Measurements from ENCODE around the gene RTP2.
A peak's percentile ranks its signal among the peaks of the same experiment; 100 is the strongest.
"Not testable (repeated sequence)": the region's sequence is repeated elsewhere in the genome, so short reads cannot be mapped to it uniquely, and the experiment has no call there.

RTP2 gene

DNA sequence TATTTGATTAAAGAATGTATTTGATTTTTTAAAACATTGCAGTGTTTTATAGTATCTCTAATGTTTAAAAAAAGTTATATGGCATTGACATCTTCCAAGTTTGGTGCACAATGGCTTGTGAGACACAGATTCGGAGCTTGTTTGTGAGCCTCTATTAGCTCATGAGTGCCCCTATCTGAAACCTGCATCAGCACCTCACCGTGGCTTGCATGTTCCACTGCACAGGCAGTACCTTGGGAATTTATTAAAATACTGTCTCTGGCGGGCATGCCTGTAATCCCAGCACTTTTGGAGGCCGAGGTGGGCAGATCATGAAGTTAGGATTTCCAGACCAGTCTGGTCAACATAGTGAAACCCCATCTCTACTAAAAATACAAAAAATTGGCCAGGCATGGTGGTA, 6.8 kb upstream of the RTP2 start:
- no peak for DNase-seq

- no peak for DNase-seq
Measured at GRCh38 chr3:187708696-187709095, 6.3 kb upstream of the RTP2 start.

GRCh38 chr3:187706971-187707370, 4.6 kb upstream of the RTP2 start:
- no peak for DNase-seq

DNA sequence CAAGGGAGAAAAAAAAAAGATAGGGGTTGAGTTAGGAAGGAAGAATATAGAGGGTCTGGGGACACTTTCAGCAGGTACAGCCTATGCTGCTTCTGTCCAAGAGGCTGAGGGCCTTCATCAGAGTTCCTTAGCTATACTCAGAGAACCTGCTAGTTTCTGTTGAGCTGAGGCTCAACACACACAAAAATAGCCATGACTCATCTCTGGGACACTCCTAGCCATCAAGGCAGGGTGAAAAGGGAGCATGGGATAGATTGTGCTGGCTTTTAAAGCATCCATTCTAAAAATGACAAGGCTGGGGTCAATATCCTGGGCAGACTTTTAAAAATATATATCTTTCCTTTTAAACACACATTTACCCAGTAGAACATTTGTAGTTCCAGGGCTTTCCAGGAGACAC, 2.8 kb upstream of the RTP2 start:
- no peak for DNase-seq

DNA sequence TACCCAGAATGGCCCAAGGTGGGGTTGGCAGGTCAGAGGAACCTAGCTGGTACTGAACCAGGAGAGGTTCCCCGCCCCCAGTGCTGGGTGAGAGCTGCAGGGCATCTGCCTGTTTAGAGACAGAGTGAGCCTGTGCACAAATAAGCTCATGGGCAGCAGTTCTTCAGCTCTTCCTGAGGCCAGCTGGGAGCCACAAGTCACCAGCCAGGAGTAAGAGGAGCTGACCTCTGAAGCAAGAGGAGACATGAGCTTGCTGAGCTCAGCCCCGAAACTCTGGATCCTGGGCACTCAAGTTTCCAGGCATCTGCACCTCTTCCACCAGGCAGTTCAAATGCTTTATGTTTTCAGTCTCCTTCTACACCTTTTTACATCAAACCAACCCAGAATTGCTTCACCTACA, 2.1 kb downstream of the RTP2 start:
- no peak for DNase-seq

- DNase-seq: no peak
Measured at GRCh38 chr3:187698499-187699399, 3.6 kb downstream of the RTP2 start.

GRCh38 chr3:187696021-187696420, 6.3 kb downstream of the RTP2 start:
- DNase-seq: no peak

GRCh38 chr3:187695449-187695848, 6.9 kb downstream of the RTP2 start:
- DNase-seq: no peak

GRCh38 chr3:187694801-187695200, 7.6 kb downstream of the RTP2 start:
- DNase-seq: peak; percentile 50

GRCh38 chr3:187693431-187693830, 8.9 kb downstream of the RTP2 start:
- DNase-seq: no peak

GRCh38 chr3:187689984-187690383, 12.4 kb downstream of the RTP2 start:
- peak; percentile 43 for DNase-seq

DNA sequence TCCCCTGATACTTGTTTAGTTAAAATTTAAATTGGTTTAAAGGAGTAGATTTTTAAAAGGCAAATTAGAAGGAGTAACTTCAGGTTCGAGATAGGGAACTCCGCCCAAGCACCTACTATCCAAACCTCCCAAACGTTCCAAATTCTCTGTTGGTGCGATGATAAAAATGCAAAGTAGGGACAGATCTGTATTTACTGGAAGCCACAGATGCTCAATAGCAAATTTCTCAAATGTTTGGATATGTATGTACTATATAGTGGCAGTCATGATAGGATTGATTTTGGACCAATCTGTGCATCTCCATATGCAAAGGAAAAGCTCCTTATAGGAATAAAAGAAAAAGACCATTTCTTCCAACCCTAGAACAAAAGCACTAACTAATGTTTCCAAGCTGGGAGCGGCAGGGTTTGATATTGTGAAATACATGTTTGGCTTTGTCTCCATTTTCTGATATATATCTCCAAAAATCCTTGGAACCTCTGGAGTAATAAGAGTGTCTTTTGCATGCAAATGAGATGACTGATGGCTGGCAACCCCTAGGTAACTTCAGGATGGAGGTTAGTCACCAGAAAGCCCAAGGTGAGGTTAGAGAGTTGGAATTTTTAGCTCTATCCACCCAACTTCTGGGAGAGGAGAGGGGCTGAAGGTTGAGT, 15.6 kb downstream of the RTP2 start:
- DNase-seq: no peak

GRCh38 chr3:187685948-187686347, 16.4 kb downstream of the RTP2 start:
- DNase-seq: no peak

- peak; percentile 36 for DNase-seq
Measured at GRCh38 chr3:187684880-187685279, 17.5 kb downstream of the RTP2 start.

- no peak for DNase-seq
Measured at GRCh38 chr3:187684444-187684843, 17.9 kb downstream of the RTP2 start.

DNA sequence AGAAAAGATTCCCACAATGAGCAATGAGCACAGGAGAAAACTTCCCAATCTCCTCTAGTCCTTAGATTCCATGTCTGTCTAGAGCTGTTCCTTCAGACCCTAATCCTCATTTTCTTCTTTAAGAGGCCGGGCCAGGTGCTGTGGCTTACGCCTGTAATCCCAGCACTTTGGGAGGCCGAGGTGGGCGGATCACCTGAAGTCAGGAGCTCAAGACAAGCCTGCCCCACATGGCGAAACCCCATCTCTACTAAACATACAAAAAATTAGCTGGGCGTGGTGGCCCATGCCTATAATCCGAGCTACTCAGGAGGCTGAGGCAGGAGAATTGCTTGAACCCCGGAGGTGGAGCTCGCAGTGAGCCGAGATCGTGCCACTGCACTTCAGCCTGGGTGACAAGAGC, 20.6 kb downstream of the RTP2 start:
- DNase-seq: not testable (repeated sequence)

DNA sequence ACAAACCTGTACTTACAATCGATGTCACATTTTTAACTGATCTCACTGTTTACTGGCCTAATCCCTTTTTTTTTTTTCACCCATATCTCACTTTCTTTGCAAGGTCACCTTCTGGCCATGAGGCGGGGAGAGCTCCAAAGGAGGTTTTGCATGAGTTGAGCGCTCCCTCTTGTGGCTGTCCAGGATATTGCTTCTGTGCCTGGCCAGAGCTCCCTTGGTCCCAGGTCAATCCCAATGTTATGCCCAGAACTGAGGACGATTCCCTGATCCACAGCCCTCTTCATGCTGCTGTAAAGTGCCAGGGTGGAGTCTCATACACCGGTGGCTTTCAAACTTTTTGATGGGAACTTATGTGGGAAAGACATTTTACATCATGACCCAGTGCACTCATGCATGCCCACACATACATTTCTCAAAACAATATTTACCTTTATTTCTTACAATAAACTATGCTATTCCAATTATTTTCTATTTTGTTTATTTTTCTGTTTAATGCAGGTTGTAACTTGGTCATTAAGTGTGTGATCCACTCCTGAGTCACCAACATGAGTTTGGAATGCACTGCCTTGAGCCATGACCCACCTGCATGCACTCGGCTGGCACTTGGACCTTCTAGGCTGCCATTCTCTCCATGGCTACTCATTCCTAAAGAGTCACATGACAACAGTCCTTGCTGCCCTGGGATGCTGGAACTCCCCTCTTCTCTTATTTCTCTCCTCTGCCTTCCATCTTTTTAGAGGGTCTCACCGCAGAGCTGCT, 22.5 kb downstream of the RTP2 start:
- peak; percentile 74 for DNase-seq

DNA sequence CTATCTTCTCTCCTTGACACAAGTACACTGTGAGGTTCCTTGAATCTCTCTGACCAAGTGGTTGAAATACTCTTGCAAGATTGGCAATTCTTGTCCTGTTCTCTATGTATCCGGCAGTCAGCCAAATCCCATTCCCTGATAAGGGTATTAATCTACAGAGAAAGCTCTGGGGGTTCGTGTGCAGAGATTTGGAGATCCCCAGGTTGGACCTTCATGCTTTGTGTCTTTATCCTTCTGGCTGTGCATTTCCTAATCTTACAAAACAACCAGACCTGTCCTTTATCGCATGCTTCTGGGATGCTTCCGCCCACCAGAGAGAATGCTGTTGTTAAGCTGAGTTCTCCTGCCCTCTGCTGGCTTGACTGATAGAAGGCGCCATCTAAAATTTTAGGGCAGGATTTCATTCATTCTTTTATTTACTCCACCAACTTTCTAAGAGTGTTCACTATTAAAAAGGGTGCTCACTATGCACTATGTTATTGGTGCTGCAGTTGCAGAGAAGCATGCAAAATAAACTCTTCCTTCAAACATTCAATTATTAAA, 23.6 kb downstream of the RTP2 start:
- peak; percentile 73 for DNase-seq

DNA sequence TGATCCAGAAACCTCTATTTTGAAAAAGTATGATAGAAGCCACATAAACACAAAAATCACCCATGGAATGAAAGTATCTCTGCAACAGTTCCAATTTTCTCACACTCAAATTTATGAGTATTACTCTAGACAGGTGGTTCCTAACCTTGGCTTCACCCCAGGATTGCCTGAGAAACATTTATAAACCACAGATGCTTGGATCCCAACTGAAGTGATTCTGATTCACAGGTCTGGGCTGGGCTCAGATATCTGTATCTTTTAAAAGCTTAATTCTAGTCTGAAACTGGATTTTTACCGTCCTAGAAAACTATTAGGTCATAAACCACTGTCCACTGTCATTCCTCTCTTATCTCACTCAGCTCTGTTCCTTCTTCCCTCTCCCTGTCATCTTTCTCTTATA, 24.8 kb downstream of the RTP2 start:
- DNase-seq: no peak

DNA sequence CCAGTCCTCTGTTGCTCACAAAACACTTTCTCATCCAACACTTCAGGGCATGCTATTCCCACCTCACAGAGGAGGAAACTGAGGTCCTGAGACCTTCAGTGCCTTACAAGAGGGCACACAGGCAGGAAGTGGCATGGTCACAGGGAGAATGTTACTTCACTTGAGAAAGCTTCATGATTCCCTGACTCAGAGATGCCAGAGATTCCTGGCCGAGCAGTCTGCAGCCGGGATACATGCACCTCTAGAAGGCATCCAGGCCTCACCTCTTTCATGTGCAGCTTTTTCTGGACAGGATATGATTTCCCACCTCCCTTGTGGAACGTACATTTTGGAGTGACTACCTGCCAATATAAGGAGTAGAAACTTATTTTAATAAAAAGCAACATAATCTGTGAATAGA, 29.3 kb downstream of the RTP2 start:
- no peak for DNase-seq

- peak; percentile 56 for DNase-seq
Measured at GRCh38 chr3:187669675-187670504, 32.5 kb downstream of the RTP2 start, which contains the start of gene SST. SST (minus strand) TSS chr3:187670394; CDS start chr3:187670291, 103 bp downstream.

DNA sequence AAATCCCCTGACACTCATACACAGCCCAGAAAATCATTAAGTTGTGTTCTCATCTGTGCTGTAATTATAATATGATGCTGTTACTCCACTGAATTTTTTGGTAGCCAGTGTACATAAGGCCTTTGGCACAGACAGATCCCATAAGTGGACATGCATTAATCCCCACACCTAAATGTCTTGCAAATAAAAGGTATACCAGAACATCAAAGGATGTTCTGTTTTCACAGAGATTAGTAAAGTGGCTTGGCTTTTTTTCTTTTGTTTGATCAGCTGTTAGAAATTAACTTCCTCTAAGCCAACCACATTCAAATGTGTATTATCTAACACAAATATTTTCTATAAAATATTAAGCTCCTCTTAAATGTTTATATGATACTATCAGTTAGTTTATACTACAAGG, 34.8 kb downstream of the RTP2 start:
- DNase-seq: no peak
